Measurements from ENCODE around the gene BARX1. TPM values are rescaled to one million over a fixed set of nuclear protein-coding genes. Genes with fewer than 3 reads are reported as not detected.

The BARX1 gene
- total RNA-seq, 4 donors from 2014 or later, result 0.28 to 0.67 TPM; not detected in 2

- peaks cover 0 to 20% of the 10 kb centered on the region in 2 donors for H3K4me1 ChIP-seq
- H3K27me3 ChIP-seq, result peaks cover 60 to 79% of the 10 kb centered on the region in 2 donors
- H3K9me3 ChIP-seq, result no peaks in the 10 kb centered on the region
- H3K27ac ChIP-seq, result no peak overlapping the region
- intact Hi-C loops (cut with DNase I; ENCODE audit: low total_unique reads), result no loop called here
- H3K36me3 ChIP-seq, result no peaks in the 10 kb centered on the region
- no peak for DNase-seq
- no peak overlapping the region for H3K4me3 ChIP-seq
- TF ChIP-seq POLR2A (IDR thresholded peaks at IDR 0.05), result no peak
- TF ChIP-seq CTCF (IDR thresholded peaks at IDR 0.05), result no peak
Measured at GRCh38 chr9:93953496-93954433, 1.4 kb downstream of the BARX1 start.

GRCh38 chr9:93952784-93953495 is 2.2 kb downstream of the BARX1 start:
- peaks cover 0 to 20% of the 10 kb centered on the region in 2 donors for H3K4me1 ChIP-seq
- no peak for DNase-seq
- peaks cover 51 to 78% of the 10 kb centered on the region in 2 donors for H3K27me3 ChIP-seq
- H3K36me3 ChIP-seq, result no peaks in the 10 kb centered on the region
- H3K9me3 ChIP-seq, result no peaks in the 10 kb centered on the region
- no peak overlapping the region for H3K4me3 ChIP-seq
- TF ChIP-seq CTCF (IDR thresholded peaks at IDR 0.05) (no peak), POLR2A (IDR thresholded peaks at IDR 0.05) (no peak)
- intact Hi-C loops (cut with DNase I; ENCODE audit: low total_unique reads), result no loop called here
- H3K27ac ChIP-seq, result no peak overlapping the region

GRCh38 chr9:93952119-93952783 is 2.9 kb downstream of the BARX1 start:
- Histone ChIP-seq H3K36me3 (no peaks in the 10 kb centered on the region), H3K9me3 (no peaks in the 10 kb centered on the region), H3K4me3 (no peak overlapping the region), H3K27ac (no peak overlapping the region), H3K4me1 (peaks cover 0 to 20% of the 10 kb centered on the region in 2 donors), H3K27me3 (peaks cover 47 to 79% of the 10 kb centered on the region in 2 donors)
- TF ChIP-seq CTCF (IDR thresholded peaks at IDR 0.05), result no peak
- TF ChIP-seq POLR2A (IDR thresholded peaks at IDR 0.05), result no peak
- DNase-seq, result no peak
- intact Hi-C loops (cut with DNase I; ENCODE audit: low total_unique reads), result no loop called here

GRCh38 chr9:93951655-93952118 is 3.5 kb downstream of the BARX1 start:
- no peak overlapping the region for H3K27ac ChIP-seq
- peaks cover 47 to 80% of the 10 kb centered on the region in 2 donors for H3K27me3 ChIP-seq
- H3K36me3 ChIP-seq, result no peaks in the 10 kb centered on the region
- no peak for DNase-seq
- peaks cover 0 to 20% of the 10 kb centered on the region in 2 donors for H3K4me1 ChIP-seq
- H3K4me3 ChIP-seq, result no peak overlapping the region
- intact Hi-C loops (cut with DNase I; ENCODE audit: low total_unique reads), result no loop called here
- TF ChIP-seq POLR2A (IDR thresholded peaks at IDR 0.05) (no peak), CTCF (IDR thresholded peaks at IDR 0.05) (no peak)
- H3K9me3 ChIP-seq, result no peaks in the 10 kb centered on the region
